Measurements from ENCODE around the gene PPP1R8.
"Not testable (repeated sequence)": the region's sequence is repeated elsewhere in the genome, so short reads cannot be mapped to it uniquely, and the experiment has no call there.

Gene PPP1R8

DNA sequence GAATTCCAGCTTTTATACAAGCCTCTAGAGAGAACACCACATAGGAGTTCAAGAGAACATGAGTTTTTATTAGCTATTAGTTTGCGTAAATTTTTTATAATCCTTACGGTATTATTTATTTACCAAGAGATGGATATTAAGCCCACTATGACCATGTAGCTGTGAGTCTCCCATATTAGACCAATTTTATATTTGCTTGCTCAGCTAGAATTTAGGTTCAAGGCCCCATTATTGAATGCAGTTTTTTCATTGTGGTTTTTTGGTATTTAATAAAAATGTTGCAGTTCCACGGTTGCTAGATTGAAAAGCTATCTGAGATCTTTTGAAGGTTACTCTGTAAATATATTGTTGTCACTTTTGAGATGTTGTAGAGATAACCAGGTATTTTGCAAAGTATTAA lies 2.9 kb downstream of the PPP1R8 start:
- no peak for DNase-seq

DNA sequence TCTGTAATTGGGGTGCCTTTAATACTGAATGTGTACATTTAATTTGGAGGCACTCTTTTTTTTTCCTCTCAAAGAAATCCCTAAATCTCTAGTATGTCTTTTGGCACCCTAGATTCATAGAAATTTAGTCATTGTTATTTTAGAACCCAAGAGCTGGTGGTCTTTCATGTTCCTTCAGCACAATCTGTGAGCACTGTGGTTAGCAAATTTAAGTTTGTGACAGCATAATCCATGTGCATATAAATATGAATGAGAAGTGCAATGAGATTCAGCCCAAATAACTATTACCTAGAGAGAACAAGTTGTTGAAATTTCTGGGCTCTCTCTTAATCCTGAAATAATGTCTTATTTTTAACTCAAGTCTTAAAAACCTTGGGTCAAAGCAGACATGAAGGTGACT lies 4.5 kb downstream of the PPP1R8 start:
- DNase-seq, result no peak

DNA sequence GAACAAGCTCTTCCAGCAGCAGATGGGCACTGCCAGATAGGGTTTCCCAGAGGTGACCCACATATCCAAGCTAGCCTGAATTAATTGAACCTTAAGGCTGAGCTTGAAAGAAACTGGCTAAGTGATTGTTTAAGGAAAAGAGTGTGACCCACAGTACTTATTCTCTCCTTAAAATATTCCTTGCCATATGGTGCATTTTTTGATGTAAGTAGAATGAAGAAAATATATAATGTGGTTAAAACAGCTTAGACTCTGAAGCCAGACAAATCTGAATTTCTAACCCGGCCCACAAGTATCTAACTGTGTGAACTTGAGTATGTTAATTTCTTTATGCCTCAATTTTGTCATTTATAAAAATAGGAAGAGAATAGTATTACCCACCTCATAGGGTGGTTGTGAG lies 4.9 kb downstream of the PPP1R8 start:
- no peak for DNase-seq

DNA sequence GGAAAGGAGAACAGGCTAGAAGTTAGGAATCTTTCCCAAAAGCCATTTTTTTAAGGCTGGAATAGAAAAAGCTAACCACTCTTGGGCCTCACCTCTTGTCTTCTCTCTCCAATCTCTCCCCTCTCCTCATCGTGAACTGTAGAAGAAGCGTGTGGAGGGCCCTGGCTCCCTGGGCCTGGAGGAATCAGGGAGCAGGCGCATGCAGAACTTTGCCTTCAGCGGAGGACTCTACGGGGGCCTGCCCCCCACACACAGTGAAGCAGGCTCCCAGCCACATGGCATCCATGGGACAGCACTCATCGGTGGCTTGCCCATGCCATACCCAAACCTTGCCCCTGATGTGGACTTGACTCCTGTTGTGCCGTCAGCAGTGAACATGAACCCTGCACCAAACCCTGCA lies 19.4 kb downstream of the PPP1R8 start:
- DNase-seq, result no peak

DNA sequence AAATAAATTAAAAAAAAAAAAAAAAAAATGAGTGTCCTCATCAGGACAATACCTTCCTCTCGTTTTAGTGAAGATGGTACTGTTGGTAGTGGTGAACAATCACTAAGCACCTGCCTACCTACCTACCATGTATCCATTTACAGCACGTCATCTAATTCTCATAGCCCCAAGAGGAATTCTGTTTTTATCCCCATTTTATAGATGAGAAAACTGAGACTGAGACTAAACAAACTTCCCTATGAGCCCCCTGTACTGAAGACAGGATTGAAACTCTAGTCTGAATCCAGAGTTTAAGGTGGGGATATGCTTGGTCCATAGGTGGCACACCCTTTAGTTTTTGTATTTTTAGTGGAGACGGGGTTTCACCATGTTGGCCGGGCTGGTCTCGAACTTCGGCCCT lies 24.5 kb downstream of the PPP1R8 start:
- DNase-seq, result no peak

DNA sequence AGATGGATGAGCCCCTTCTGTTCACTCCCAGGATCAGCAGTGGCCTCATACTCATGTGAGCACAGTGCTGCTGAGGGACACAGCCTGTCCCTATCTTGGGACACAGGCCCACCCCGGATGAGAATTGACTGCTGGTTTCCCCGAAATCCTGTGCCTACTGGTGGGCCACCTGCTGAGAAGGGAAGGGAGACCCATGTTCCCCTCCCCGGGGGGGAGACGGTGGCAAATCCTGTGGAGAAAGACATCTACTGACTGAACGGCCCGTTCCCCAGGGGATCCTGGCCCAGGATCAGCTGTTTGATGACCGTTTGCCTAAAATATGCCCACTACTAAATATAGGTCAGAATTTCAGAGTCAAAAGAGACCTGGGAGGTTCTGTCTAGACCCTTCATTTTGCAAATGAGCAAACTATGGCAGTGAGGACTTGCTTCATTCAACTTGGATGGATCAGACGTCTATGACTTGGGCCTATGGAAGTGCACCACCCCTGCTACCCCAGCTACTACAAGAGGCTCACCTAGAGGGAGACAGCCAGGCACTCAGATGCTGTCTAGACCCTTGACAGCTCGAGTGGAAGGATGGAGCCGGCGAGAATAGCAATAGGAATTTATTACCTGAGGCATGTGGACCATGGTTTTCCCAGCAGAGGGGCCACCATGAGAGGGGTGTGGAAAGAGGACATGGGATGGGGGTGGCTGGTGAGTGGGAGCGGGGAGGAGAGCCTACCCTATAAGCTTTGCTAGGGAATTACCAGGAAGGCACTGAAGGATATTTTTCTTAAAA lies 26.2 kb downstream of the PPP1R8 start:
- no peak for DNase-seq

DNA sequence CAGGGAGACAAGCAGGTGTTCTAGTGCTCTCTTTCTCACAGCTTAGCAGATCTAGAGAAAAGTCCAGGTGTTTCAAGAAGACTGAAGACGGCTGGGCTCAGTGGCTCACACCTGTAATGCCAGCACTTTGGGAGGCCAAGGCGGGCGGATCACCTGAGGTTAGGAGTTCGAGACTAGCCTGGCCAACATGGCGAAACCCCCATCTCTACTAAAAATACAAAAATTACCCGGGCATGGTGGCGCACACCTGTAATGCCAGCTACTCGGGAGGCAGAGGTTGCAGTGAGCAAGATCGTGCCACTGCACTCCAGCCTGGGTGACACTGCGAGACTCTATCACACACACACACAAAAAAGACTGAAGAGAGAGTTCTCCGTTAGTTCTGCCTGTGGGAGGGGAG lies 27.0 kb downstream of the PPP1R8 start:
- not testable (repeated sequence) for DNase-seq

DNA sequence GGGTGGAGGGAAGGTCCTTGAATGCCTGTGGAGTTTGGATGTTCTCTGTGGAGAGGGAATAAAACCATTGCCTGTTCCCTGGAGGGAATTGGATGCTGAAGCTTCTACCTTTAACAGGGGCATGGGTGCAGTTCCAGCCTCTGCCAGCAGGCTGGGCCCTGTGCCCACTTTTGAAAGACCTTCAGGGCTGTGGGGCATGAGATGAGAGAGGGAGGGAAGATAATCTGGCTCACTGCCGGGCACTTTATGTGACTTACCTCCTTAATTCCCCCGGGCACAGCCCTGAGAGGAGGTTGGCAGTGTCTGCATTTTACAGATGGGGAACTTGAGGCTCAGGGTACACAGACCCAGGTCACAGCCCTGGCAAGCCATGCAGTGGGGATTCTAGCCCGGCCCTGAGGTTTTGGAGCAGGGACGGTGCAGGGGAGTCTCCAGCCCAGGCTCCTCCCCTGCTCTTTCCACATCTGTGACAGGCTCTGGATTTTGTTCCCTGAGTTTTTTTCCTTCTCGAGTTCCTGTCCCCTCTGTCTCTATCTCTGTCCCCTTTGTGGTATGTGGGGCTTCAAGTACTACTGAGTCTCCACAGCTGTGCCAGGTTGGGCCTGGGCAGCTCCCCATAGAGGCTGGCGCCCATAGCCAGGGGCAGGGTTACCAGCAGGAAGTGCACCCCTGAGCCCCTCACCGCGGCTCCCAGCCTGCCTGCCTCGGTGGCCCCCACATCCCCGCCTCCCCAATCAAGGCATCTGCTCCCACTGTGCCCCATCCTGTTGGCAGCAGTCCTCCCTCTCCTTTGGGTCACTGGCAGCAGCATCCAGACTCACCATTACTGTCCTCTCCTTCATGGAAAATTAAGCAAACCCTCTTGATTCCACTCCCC lies 27.7 kb downstream of the PPP1R8 start:
- DNase-seq, result peak; percentile 85

DNA sequence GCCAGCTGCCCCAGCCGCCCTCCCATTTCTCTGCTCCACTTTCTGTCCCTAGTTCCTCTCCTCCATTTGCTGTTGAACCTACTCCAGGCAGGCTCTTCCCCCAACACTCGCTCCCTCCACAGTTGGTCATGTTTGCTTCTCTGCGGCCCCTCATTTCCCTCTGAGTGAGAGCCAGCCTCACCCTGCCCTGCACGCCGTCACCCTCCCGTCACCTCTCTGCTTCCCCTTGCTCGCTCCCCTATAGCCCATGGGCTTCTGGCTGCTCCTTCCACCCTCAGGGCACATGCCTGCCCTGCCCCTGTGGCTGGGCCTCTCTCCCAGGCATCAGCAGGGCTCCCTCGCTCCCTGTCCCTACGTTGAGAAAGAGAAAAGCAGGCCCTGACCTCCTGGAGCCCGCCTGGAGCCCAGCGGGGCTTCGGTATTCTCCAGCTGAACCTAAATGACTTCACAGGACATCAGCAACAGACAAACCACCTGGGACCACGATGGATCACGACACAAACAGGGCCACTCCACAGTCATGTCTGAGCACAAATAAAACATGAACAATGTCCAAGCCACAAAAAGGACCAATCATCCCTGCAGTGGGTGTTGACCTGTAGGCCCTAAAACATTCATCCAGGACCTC lies 28.5 kb downstream of the PPP1R8 start:
- no peak for DNase-seq

DNA sequence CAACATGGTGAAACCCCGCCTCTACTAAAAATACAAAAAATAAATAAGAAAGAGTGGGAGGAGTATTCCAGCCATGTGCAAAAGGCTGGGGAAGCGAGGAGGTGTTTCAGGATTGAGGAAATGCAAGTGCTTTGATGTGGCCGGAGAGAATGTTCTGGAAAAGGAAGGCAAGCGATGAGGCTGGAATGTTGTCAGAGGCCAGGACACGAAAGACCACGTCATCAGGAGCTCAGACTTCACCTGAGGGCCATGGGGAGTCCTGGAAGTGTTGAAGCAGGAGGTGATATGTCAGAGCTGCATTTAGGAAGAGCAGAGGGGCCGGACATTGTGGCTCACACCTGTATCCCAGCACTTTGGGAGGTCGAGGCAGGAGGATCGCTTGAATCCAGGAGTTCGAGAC lies 30.9 kb downstream of the PPP1R8 start:
- DNase-seq, result no peak

DNA sequence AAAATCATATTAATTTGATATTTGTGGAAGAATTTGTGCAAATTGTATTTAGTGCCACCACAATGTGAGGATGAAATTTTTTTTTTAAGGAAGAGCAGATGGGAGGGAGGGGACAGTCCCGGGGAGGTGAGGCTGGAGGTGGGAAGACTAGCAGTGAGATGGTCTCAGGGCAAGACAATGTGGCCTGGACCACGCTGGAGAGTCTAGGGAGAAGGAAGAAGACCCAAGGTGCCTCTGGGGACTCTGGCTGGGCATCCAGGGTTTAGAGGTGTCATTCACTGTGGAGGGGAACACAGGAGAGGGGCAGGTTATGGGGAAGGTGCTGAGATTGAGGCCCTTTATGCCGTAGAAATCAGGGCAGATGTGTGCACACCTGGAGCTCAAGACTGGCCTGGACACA lies 31.4 kb downstream of the PPP1R8 start:
- DNase-seq, result no peak

DNA sequence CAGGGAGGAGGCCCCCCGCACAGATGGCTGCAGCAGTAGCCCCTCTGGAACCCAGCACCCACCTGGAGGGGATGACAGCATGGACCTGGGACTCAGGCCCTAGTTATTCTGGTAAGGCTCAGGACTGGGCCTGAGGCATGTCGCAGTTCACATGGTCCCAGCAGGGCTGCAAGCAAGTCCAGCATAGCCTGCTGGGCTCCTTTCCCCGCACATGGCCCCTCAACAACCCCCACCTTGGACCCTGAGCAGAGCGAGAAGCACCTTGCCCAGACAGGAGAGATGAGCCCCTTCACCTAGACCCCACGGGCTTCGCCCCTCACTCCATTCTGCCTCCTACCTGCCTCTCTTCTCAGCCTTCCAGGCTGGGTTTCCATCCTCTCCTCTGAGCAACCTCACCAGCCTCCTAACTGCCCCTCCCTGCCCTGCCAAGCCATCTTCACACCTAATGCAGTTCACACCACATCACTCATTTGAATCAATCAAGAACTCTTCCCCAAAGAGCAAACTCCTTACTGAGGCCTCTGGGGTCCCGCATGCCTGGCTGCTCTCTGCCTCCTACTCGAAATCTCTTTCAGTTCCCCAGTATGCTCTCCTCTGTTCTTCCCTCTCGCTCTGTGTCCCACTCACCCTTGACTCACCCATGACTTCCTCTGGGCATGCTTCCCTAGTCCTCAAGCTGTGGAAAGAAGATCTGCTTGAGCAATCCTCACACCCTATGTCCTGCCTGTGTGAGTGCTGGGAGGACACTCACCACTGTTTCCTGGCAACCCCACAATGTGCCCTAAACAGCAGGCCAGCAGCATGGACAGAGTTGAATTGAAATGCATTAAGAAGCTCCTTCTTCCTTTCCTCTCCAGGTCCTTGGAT lies 32.3 kb downstream of the PPP1R8 start:
- no peak for DNase-seq

DNA sequence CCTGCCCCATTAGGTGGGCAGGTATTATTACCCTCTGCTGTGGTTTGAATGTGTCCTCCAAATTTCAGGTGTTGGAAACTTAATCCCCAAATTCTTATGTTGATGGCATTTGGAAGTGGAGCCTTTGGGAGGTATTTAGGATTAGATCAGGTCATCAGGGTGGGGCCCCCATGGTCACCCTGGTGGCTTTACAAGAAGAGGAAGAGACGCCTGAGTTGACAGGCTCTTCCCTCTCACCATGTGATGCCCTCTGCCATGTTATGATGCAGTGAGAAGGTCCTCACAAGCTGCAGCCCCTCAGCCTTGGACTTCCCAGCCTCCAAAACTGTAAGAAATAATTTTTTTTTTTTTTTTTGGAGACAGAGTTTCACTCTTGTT lies 32.9 kb downstream of the PPP1R8 start:
- DNase-seq, result no peak

DNA sequence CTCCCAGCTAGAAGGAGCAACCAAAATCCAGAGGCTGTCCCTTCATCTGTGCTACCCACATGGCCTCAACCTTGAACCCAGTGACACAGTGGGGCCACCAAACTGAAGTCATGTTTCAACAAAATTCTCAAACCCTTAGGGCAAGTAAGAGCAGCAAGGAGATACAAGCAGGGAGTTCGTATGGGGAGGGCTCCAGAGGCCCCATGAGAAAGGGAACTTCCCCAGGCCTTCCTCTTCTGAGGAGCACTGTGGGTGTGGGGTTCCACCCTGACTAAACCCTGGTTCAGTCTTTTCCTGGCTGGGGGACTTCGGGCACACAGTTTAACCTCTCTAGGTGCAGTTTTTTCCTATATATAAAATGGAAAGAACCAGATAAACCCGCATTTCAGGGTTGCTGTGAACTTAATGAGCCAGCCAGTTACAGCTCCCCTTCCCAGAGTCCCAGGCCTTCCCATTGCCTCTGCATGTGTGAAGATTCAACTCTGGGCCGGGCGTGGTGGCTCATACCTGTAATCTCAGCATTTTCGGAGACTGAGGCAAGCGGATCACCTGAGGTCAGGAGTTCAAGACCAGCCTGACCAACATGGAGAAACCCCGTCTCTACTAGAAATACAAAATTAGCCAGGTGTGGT lies 33.8 kb downstream of the PPP1R8 start:
- no peak for DNase-seq

DNA sequence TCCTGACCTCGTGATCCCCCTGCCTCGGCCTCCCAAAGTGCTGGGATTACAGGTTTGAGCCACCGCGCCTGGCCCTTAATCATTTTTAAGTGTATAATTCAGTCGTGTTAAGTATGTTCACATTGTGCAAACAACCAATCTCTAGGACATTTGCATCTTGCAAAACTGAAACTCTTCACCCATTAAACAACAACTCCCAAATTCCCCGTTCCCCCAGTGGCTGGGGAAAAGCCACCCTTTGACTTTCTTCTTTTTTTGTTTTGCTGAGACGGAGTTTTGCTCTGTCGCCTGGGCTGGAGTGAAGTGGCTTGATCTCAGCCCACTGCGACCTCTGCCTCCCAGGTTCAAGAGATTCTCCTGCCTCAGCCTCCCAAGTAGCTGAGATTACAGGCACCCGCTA lies 35.2 kb downstream of the PPP1R8 start:
- no peak for DNase-seq

DNA sequence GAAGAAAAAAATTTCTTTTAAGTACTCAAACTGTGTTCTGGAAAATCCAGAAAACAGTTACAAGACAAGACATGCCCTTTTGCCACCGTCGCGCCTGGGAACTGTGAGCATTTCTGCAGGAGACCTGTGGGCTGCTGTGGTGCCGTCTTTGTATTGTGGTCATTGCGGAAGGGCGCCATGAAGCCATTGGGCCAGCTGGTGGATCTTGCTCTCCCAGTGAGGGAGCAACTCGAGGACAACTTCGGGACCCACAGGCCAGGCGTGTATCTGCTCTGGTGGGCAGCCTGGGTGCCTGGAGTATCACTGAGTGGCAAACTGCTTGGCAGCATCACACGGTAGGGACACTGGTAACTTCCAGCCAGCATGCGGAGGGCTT lies 38.0 kb downstream of the PPP1R8 start:
- no peak for DNase-seq

DNA sequence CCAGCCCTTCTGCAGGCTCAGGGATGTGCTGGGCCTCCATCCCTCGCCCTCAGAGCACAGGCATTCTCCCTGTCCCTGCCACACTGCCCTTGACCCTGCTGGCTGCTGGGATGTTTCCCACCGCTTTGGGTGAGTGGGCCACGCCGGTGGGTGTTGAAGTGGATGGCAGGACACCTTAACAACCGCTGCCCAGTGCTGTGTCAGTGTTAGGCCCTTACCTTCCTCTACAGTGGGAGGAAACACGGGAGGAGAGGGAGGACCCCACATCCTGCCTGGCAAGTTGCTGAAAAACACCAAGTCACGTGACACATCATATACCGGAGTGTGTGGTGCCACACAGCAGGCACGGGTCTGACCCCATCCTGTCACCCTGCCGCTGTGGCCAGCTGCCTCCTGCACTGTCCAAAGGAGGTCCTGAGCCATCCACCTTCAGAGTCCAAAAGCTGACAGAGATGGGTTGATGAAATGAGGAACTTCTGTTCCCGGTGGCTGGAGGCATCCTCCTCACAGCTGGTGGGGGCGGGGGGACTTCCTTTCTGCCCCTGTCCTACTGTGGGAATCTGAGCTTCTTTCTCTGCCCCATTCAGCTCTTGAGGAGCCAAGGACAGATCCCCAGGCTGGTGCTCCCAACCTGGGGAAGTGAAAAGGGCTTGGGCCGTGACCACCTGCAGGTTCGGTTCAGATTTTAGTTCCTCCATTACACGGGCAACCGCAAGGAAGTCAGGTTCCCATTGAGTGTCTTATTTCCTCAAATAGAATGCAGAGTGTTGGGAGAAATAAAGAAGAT lies 38.5 kb downstream of the PPP1R8 start:
- DNase-seq, result no peak

DNA sequence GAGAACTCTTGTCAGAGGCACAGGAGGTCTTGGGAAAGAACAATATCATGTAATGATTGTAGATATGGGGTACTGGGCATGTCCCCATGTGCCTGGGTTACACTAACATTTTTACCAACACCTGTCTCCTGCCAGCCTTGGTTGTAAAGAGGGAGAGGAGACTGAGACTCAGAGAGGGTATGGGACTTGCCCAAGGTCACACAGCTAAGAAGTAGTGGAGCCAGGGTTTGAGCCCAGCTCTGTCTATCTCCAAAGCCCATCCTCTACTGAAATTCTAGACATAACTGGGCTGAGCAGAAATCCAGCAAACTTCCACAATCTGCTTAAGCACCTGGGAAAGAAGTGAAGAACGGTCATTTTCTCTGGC lies 39.1 kb downstream of the PPP1R8 start:
- DNase-seq, result no peak

DNA sequence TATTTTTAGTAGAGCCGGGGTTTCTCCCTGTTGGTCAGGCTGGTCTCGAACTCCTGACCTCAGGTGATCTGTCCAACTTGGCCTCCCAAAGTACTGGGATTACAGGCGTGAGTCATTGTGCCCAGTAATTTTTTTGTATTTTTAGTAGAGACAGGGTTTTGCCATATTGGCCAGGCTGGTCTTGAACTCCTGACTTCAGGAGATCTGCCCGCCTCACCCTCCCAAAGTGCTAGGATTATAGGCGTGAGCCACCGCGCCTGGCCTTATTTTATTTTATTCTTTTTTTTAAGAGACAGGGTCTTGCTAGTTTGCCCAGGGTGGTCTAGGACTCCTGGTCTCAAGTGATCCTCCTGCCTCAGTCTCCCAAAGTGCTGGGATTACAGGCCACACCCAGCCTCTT lies 40.5 kb downstream of the PPP1R8 start:
- DNase-seq, result not testable (repeated sequence)

DNA sequence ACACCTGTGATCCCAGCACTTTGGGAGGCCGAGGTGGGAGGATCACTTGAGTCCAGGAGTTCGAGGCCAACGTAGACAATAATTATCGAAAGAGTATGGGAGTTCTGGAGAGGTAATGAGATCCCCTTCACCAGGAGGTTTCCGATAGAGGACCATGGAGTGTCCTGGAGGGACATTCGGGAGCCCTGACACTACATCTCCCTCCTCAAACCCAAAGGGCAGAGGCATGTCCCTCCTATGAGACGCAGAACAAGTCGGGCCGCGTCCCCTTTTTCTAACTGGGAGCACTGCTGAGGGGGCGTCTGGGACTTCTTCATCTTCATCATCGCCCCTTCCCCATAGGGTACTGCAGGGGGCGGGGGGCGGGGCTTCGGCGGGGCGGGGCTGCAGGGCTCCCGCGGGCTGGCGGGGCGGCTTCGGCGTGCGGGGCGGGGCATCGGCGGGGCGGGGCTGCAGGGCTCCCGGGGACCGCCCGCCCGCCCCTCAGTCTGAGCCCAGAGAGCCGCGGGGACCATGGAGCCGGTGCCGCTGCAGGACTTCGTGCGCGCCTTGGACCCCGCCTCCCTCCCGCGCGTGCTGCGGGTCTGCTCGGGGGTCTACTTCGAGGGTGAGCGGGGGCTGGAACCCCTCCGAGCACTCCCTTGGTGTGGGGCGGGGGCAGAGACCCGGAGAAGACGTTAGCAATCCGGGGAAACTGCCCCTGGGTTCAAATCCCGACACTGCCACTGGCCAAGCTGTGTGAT lies 41.6 kb downstream of the PPP1R8 start, which contains the start of gene THEMIS2:
Gene THEMIS2 (plus strand): TSS at position 486 of the 743 bp plus-strand sequence. CDS start 28 bp downstream, at position 514.
- DNase-seq, result no peak

Measured in DMS79 (cell line).